ENCODE measurements around the gene GPS1.
"Not testable (repeated sequence)": the region's sequence is repeated elsewhere in the genome, so short reads cannot be mapped to it uniquely, and the experiment has no call there.

Gene GPS1

DNA sequence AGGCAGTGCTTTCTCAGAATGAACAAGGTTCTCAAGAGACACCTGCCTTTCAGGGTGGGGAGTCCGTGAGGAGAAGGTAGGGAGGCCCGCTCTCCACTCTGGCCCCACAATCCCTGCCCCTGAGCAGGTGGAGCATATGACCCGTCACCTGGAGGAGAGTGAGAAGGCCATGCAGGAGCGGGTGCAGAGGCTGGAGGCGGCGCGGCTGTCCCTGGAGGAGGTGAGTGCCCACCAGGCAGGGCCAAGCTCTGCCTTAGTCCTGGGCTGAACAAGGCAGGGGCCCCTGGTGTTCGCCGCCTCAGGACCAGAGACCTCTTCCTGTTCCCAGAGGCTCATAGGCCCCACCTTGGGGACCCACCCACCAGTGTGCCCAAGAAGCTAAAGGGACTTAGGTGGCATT is 22.7 kb upstream of the GPS1 start:
- no peak for DNase-seq

DNA sequence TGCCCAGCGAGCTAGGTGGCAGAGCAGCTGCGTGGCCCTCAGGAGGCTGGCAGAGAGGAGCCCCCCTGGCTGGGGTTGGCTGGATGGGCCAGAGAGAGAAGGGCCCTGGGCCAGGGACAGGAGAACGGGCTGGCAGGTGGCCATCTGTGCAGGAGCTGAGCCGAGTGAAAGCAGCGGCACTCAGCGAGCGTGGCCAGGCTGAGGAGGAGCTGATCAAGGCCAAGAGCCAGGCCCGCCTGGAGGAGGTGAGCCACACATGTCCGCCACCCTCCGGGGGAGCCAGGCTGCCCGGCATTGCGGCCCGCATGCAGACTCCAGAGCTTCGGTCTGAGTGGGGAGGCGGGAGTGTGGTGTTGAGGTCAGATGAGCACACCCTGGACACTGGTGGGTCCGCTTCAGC is 22.3 kb upstream of the GPS1 start:
- DNase-seq, result no peak

DNA sequence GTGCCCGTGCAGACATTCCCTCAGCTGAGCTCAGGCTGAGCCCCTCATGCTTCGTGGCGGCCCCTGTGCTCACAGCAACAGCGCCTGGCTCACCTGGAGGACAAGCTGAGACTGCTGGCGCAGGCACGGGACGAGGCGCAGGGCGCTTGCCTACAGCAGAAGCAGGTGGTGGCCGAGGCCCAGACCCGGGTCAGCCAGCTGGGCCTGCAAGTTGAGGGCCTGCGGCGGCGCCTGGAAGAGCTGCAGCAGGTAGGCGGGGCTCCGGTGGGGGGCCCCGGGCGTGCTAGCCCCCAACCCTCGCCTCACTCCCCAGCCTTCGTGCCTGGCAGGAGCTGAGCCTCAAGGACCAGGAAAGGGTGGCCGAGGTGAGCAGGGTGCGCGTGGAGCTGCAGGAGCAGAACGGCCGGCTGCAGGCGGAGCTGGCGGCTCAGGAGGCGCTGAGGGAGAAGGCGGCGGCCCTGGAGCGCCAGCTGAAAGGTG is 21.7 kb upstream of the GPS1 start:
- DNase-seq, result no peak

DNA sequence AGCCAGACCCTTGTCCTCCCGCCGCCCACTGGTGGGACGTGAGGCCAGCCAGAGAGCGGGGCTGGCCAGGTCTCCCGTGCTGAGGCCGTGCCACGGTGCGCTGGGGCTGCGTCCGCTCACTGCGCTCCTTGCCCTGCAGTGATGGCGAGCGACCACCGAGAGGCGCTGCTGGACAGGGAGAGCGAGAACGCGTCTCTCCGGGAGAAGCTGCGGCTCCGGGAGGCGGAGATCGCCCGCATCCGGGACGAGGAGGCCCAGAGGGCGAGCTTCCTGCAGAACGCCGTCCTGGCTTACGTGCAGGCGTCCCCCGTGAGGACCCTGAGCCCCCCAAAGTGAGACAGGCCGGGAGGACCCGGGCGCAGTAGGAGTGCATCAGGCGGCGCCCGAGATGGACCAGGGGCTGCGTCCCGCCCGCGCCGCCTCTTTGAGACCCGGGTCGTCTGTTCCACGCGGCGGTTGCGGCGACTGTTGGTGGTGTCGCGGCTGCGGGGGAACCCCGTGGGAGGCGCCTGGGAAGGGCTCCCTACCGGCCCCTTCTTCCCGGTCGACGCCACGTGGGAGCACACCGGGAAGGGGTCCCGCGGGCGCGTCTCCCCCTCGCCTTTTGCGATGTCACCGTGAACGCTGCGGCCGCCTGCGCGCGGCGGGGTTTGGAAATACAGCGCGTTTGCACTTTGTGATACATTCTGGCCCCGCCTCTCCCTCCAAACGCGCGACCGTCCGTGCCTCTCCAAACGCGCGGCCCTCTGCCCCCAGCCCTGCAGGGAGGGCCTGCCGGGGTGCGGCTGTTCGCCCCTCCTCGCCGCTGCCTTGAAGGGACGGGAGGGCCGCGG is 21.0 kb upstream of the GPS1 start:
- DNase-seq, result peak; percentile 75

DNA sequence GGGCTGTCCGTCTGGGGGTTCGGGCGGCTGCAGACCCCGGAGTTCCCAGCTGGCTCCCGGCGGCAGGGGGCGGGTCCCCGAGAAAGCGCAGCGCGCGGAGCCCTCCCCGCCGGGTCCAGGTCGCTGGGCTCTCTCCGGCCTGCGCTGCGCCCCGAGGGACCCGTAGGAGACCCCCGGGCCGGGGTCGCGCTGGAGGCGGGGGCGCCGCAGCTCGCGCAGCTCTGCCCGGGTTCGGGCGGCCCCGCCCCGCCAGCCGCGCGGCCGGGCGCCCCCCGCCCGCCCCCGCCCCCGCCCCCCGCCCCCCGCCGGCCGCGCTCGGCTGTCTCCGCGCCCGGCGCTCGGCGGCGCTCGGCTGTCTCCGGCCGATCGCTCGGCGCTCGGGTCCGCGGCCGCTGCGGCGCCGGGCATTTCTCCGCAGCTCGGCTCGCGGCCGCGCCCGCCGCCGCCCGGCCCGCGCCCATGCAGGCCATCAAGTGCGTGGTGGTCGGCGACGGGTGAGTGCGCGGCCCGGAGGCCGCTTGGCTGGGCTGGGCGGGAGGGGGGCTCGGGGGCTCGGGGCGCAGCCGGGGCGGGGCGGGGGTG is 20.3 kb upstream of the GPS1 start, which contains the start of gene RAC3:
Gene RAC3 (plus strand): TSS at position 376 of the 582 bp plus-strand sequence. CDS start 84 bp downstream, at position 460.
- DNase-seq, result no peak

DNA sequence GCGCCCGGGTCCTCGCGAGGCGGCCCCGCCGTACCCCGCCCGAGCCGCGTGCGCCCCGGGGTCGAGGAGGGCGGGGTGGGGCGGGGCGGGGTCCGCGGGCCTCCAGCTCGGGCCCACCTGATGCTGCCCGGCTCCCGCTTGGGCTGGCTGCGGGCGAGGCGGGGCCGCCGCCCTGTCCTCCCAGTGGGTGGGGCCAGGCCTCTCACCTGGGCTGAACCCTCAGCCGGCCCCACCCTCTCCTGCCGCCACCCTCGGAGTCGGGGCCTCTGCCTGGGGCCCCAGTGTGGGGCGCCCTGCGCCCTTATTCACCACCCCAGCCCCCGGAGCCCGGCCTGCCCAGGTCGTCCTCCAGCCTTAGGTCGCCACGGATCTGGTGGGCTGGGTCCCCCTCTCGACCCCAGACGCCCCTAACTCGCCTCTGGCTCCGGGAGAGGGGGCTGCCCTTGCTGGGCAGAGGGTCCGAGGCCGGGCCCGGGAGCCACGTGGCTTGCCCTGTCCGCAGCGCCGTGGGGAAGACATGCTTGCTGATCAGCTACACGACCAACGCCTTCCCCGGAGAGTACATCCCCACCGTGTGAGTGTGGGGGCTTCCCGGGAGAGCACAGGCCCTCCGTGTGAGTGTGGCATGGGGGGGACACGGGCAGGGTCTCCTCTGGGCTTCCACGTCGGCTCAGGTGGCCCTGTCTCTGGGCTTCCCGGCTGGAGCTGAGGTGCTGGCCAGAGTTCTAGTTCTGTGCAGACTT is 19.6 kb upstream of the GPS1 start:
- DNase-seq, result no peak

DNA sequence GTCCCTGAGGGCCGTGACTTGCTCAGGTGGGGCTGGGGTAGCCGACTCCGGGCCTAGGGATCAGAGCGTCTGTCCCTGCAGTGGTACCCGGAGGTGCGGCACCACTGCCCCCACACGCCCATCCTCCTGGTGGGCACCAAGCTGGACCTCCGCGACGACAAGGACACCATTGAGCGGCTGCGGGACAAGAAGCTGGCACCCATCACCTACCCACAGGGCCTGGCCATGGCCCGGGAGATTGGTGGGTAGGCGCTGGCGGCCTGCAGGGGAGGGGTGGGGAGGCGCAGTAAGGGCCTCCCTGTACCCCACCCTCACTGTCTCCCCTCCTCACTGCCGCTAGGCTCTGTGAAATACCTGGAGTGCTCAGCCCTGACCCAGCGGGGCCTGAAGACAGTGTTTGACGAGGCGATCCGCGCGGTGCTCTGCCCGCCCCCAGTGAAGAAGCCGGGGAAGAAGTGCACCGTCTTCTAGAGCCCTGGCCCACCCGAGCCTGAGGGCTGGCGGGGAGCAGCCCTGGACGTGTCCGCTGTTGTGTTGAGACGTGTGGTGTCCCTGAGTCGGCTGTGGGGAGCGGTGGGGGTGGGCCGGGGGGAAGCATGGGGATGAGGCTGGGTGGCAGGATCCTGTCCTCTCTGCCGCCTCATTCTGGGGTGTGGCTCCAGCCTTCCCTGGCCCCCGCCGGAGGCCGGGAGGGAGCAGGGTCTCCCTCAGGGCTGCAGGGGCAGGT is 18.2 kb upstream of the GPS1 start:
- no peak for DNase-seq

DNA sequence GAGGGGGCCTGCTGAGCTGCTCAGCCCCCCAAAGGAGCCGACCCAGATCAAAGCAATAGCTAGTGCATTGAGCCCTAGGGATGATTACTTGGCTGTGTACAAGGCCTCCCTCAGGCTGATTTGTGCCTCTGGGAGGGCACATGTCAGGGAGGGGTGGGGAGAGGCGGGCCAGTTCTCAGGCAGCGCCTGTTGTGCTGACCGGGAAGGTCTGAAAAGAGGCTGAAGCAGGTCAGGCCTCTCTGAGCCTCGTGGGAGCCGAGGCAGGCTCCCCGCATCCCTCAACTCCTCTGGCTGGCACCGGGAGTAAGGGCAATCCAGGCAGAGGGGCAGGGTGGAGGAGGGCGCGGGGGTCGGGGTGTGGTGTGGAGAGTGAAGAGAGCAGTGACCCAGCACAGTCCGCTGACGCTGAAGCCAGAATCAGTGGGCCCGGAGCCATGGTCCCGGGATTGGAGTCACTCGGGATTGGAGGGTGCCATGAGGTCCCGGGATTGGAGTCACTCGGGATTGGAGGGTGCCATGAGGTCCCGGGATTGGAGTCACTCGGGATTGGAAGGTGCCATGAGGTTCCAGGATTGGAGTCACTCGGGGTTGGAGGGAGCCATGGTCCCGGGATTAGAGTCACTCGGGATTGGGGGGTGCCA is 17.2 kb upstream of the GPS1 start:
- no peak for DNase-seq

DNA sequence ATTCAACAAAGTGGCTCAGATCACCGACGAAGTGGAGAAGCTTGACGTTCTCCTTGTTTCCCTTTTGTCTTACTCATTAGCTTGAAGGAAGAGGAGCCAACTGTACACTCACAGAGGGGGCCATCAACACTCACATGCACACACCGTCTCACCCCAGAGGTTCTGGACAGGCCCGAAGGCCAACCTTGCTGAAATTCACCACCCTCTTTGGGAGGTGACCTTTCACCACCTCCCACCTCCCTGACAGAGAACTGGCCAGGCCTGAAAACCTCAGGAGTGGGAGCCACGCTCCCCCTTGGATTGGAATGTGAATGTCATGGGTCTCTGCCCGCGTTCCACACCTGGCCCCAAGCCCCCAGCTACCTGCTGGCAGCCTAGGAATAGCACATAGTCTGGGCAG is 16.2 kb upstream of the GPS1 start:
- no peak for DNase-seq

DNA sequence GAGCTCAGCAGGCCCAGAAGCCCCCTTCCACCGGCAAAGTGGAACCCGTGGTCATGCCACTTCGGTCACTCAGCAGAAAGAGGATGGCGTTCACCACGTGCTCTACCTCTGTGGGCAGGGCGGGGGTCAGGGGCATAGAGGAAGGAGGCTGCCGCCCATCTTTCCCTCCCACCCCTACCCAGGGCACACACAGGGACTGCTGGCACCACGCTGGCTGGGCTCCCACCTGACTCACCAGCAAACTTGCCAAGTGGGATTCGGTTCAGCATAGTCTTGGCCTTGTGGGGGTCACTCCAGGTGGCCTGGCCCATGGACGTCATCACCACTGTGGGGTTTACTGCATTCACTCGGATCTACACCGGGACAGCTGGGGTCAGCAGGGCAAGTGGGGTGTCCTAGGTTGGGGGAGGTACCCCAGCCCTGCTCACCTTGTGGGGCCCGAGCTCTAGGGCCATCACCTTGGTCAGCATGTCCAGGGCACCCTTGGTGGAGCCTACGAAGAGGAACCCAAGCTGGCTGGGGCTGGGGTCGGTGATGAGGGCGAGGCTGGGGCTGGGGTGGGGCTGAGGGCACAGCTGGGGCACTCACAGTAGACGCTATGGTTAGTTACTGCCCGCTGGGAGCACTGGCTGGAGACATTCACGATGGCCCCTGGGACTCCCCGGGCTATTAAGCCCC is 15.6 kb upstream of the GPS1 start:
- DNase-seq, result no peak

DNA sequence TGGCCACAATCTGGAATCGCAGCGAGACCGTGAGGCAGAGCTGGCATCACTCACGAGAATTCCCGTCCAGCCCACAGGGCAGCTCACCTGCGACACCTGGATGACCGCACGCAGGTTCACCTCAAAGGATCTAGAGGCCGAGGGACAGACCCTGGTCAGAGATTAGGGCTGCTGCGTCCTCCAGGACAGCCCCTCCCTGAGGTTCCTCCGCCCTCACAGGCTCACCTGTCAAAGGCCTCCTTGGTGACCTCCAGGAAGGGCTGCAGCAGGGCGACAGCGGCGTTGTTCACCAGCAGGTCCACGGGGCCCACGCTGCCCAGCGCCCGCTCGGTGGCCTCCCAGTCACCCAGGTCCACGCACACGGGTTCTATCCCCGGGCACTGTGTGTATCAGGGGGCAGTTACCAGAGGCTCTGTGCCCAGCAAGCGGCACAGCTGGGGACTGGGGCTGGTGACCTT is 15.0 kb upstream of the GPS1 start:
- DNase-seq, result no peak

DNA sequence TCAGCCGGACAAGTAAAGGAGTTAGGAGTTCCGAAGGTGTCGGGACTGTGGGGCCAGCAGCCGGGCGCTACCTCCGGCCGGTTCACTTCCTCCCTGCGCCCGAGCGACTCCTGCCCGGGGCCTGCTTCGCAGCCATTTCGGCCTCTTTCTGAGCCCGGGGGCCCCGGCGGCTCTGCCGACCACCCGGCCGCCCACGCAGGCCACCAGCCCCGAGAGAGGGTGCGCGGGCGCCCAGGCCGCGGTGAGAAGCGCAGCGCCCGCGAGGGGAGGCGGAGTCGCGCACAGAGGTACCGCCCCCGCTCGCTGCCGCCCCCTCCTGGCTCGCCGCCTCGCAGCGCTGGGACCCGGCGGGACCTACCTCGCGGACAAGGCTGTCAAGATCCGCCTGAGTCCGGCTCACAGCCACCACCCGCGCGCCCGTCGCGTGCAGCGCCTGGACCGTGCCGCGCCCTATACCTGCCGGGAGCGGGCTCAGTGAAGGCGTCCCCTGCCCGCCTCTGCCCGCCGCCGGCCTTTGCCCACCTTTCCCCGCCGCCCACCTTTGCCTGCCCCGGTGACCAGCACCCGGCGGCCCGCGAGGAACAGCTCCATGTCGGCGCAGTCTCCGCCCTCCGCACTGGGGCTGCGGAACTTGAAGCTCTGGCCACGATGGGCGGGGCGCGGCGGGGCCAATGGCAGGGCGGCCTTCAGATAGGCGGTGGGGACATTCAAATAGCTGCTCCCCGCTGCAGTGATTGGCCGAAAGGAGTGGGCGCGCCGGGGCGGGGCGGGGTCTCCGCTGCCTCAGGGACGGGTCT is 14.4 kb upstream of the GPS1 start, which contains the start of gene DCXR:
Gene DCXR (minus strand): TSS at position 606 of the 797 bp plus-strand sequence. CDS start 15 bp downstream, at position 591.
- DNase-seq, result peak; percentile 92

DNA sequence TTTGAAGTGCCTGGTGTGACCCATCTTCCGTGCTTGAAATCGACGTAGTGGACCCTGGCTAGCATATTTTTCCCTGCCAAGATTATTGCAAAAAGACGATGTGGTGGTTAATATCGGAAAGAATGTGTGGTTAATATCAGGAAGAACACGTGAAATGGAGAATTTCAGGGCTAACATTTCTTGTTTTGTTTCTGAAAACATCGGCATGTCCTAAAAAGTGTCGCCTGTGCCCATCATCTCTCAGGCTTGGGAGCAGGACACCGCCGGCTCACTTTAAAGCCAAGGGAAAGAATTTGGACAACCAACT is 13.9 kb upstream of the GPS1 start:
- no peak for DNase-seq

DNA sequence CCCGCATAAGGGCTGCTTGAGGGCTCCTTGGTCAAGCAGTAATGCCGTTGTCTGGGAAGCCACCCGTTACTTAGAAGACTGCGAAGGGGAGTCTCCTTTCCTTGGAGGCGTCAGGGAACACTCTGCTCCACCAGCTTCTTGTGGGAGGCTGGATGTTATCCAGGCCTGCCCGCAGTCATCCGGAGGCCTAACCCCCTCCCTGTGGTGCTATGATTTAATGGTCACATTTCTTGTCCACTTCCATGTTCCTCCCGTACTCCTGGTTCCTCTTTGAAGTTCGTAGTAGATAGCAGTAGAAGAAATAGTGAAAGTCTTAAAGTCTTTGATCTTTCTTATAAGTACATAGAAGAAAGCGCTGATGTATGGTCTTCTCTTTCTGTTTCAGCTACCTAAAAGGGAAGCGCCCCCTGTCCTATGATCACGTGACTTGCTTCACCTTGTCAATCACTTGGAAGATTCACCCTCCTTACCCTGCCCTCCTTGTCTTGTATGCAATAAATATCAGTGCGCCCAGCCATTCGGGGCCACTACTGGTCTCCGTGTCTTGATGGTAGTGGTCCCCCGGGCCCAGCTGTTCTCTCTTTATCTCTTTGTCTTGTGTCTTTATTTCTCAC is 12.8 kb upstream of the GPS1 start:
- not testable (repeated sequence) for DNase-seq

DNA sequence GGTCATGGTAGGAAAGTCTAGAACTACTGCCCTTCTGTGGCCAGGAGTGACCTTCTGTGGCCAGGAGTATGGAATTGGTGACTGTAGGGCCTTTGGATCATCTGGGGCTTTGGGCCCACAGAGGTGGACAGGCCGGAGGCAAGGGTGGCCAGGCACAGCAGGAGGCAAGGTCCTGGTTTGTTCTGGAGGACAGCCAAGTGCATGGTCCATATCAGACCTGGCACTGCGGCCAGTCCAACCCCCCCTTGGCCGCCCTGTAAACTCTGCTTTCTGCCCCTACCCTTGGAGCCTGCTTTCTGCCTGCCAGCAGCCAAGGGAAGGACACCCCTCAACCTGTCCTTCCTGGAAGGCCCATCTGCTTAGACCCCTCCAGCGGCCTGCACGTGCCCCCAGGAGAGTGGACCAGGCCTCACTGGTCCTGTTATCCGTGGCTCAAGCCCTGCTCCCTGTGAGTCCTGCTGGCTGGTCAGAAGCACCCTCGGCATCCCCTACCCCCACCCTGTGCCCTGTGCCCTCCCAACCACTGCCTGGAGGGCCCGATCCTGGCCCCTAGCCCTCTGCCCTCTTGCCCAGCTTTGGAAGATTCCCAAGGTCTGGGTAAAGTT is 11.9 kb upstream of the GPS1 start:
- no peak for DNase-seq

DNA sequence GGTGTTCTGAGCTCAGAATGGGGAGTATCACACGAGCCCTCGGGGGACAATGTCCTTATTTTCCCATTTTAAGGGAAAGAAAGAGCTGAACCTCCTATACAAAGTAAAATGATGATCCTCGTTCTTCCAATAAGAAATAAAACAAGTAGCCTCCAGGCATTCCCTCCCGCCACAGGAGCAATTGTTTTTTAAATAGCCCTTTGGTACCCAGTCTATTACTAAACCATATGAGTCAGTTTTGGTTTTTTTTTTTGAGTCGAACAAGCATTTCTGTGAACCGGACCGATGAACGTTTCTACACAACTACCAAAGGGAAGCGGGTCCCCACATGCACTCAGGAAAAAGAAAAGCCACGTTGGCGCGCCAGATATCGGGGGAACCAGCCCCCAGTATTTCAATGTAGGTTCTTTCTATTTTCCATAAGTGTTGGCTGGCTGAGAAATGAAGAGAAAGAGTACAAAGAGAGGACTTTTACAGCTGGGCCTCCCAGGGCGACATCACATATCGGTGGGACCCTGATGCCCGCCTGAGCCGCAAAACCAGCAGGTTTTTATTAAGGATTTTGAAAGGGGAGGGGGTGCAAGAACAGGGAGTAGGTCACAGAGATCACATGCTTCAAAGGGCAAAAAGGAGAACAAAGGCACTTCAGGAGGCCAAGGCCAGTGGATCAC is 10.4 kb upstream of the GPS1 start:
- DNase-seq, result no peak

DNA sequence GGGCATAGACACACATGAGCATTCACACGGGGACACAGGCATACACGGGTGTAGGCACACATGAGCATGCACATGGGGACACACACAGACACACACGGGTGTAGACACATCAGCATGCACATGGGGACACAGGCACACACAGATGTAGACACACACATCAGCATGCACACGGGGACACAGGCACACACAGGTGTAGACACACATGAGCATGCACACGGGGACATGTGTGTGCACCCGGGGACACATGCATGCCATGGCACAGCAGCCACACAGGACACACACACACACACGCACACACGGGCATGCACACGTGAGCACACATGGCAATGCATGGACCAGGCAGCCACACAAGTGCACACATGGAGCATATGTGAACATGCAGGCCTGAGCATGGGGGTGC is 9.0 kb upstream of the GPS1 start:
- DNase-seq, result no peak

DNA sequence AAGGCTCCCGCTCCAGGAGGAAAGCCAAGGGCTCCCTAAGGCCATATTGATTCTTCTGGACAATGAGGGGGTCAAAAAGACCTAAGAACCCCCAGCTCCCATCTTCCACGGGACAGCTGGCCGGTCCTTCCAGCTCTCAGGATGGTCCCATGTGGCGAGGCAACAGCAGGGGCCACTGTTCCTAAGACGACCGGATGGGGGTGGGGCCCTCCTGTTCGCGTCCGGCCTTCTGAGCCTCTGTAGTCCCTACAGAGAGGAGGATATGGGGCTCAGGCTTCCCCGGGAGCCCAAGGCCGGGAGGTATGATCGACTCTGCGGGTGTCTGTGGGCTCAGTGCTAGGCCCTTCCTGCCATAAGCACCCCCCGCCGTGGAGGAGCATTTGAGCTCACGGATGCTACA is 8.2 kb upstream of the GPS1 start:
- DNase-seq, result no peak

DNA sequence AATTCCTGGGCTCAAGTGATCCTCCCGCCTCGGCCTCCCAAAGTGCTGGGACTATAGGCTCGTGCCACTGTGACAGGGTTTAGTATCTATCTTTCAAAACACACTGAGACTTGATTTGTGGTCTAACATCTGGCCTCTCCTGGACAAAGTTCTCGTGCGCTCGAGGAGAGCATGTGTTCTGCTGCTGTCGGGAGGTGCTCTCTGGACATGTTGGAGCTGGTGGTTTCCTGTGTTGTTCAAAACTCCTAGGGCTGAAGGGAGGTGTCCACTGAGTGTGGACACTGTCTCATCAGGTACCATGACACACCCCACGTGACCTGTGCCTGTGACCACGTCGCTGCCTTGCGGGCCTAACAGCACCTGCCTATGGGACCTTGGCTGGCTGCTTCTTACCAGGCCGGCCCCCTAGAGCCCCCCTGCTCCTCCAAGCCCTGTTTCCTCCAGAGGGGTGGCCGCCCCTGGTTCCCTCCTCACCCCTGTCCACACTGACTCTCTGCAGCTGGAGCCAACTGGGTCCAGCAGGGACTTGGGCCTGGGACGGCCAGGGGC is 5.7 kb upstream of the GPS1 start:
- DNase-seq, result no peak

All from effector CD4-positive, alpha-beta T cell (primary cell).